22Rv1 (cell line): ENCODE data around the gene CMTM4.

Experiments
- H3K27ac ChIP-seq: fragments of 450-650 bp; 2 replicates; pipeline ENCODE4 v1.5.1; 2017
- CTCF ChIP-seq: fragments of 450-650 bp; IDR thresholded peaks from 2 replicates; pipeline ENCODE4 v1.5.1; 2017; ENCODE audit warnings: mild to moderate bottlenecking
- ZFX ChIP-seq: fragments of 450-650 bp; IDR thresholded peaks from 2 replicates; pipeline ENCODE4 v1.6.1; 2017; ENCODE audit warnings: antibody characterized with exemption, borderline replicate concordance

CMTM4 gene

GRCh38 chr16:66592241-66592640 is 104.3 kb downstream of the CMTM4 start:
- TF ChIP-seq CTCF: no peak
- no peak for TF ChIP-seq ZFX

DNA sequence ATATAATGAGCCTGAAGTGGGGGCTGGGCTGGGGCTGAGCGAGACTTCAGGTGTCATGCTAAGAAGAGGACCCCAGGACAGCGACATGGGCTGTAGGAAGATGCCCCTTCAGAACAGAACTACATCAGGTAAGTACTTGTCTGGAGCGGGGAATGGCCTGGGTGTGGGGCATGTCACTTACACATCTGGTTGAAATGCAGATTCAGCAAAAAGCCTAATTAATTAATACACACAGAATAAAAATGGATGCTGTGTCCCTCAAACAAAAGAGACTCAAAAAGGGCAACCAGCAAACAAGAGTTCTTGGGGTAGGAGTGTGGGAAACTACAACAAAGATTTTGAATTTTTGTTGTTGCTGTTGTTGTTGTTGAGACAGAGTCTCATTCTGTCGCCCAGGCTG is 105.5 kb downstream of the CMTM4 start:
- no peak overlapping the region for H3K27ac ChIP-seq
- TF ChIP-seq CTCF: no peak
- TF ChIP-seq ZFX: no peak

More at GRCh38 chr16:66592241-66592640, 104.3 kb downstream of the CMTM4 start:
- no peak overlapping the region for H3K27ac ChIP-seq

GRCh38 chr16:66590322-66590721 is 106.2 kb downstream of the CMTM4 start:
- H3K27ac ChIP-seq: no peak overlapping the region
- TF ChIP-seq ZFX (no peak), CTCF (no peak)

DNA sequence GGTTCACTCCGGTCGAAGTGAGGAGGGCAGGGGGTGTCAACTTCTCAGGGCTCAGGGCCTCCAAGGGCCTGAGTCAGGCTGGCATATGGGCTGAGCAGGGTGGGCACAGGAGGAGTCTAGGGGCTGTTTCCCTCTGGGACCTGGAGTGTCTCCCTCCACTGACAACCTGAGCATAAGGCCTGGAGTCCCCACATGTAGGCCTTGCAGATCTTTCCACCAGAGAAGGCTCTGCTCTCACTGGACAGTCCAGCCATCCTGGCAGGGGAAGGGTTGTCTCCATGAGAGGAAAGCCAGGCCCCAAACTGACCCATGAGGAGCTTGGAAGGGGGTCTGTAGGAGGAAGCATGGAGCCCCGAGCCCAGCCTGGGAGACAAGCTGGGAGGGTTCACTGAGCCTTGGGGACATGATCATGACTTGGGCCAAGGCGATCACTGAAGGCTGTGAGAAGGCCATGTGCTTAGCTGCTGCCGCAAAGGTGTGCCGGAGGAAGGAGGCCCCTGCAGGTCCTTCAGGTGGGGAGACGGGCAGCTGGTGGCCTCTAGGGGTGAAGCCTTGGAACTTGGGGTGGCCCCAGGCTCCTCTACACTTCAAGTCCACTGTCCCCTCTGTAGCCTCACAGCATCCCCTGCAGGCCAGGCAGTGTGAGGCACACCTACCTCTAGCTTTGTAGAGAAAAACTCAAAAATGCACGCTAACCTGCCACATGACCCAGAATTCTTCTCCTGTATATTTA is 107.4 kb downstream of the CMTM4 start:
- H3K27ac ChIP-seq: no peak overlapping the region
- TF ChIP-seq ZFX: no peak
- no peak; the same call in 1 of the 2 replicates for TF ChIP-seq CTCF

DNA sequence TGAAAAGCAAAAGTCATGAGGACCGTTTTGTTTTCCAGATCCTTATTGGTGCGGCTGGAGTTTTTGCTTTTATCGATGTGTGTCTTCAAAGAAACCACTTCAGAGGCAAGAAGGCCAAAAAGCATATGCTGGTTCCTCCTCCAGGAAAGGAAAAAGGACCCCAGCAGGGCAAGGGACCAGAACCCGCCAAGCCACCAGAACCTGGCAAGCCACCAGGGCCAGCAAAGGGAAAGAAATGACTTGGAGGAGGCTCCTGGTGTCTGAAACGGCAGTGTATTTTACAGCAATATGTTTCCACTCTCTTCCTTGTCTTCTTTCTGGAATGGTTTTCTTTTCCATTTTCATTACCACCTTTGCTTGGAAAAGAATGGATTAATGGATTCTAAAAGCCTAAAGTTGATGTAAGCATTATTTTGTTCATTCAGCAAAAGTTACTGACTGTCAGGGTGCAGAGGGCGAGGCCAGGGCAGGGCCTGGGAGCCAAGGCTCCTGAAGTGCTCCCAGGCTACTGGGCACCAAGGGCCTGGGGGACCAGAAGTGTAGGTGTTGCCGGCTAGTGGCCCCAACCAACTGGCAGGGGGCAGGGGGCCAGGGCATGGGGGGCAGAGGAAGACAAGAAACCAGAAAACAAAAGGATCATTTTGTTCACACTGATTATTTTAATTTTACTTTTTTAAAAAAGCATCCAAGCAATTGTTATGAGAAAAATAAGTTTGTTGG is 108.5 kb downstream of the CMTM4 start:
- no peak overlapping the region for H3K27ac ChIP-seq
- no peak for TF ChIP-seq CTCF
- TF ChIP-seq ZFX: no peak

DNA sequence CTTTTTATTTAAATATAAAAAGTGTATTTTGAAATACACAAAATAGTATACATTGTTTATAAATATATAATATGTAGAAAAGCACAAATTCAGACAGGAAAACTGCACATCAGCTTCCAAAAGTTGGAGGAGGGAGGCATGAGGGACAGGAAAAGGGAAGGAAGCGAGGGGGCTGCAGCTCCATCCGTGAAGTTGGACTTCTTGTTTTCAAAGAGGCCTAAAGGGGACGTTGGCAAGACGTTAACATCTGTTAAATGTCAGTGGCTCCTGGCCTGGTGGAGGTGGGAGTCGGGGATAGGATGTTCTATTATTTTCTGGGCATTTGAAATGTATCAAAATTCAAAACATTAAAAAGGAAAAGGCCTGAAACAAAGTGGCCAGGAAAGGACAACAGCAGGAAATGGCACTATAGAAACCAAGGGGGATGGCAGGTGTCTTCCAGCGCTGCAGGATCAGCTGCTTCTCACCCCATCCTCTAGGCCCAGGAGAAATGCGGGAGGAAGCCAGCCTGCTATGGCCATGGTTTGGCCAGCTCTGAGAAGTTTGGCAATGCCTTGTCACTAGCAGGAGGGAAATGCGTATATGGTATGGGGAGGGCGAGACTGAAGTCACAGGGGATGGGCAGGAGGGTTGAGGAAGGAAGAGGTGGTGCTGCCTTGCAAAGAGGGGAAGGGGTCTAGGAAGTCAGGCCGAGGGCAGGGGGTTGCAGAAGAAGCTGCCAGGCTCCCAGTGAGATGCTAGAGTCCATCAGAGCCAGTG is 110.9 kb downstream of the CMTM4 start:
- no peak overlapping the region for H3K27ac ChIP-seq
- TF ChIP-seq ZFX (no peak), CTCF (no peak)
